Thoracic aorta (tissue), 2 donors: ENCODE results near the gene ADCY3. TPM values are rescaled to one million over a fixed set of nuclear protein-coding genes. Genes with fewer than 3 reads are reported as not detected.

Source experiments
- ATAC-seq: fragments of 150-250 bp; one replicate; pipeline ENCODE4 v1.8.0; 2017; ENCODE audit warnings: low read depth; ENCODE audit not compliant: insufficient number of reproducible peaks, low FRiP score
- DNase-seq: peaks from one replicate; pipeline ENCODE4 v3.0.0-alpha.2; 2020; ENCODE audit warnings: low spot score
- H3K27ac ChIP-seq, 2 donors: fragments of 200-600 bp; sonication (generic); 1 replicate in 1 of 2; 2 replicates in 1 of 2; pipeline ENCODE4 v1.5.1; 2016; ENCODE audit warnings: mild to moderate bottlenecking in 2 of 2, moderate library complexity in 2 of 2
- H3K27me3 ChIP-seq: fragments of 200-600 bp; sonication (generic); replicated peaks from 2 replicates; pipeline ENCODE4 v1.6.0; 2016; ENCODE audit warnings: mild to moderate bottlenecking; ENCODE audit not compliant: insufficient read depth
- H3K36me3 ChIP-seq: fragments of 200-600 bp; sonication (generic); one replicate; pipeline ENCODE4 v1.5.1; 2016
- H3K4me1 ChIP-seq, 2 donors: fragments of 200-600 bp; sonication (generic); 1 replicate in 1 of 2; 2 replicates in 1 of 2; pipeline versions ENCODE4 v1.5.1 to v1.6.0; 2016; ENCODE audit warnings: low read depth in 2 of 2, mild to moderate bottlenecking in 1 of 2; ENCODE audit not compliant: control insufficient read depth in 1 of 2
- H3K4me3 ChIP-seq: fragments of 200-600 bp; sonication (generic); 2 replicates; pipeline ENCODE4 v1.5.1; 2016; ENCODE audit warnings: mild to moderate bottlenecking
- H3K9me3 ChIP-seq: fragments of 200-600 bp; sonication (generic); 2 replicates; pipeline ENCODE4 v1.5.1; 2016
- total RNA-seq, 2 donors: library from RNA; depleted of rRNA; stranded (reverse); fragments of >200 nt; gene quantifications; one replicate each; pipeline versions ENCODE4 v1.1.0 to v1.2.3, GENCODE V29; 2016
- TF ChIP-seq, protein P1 (sequence below): fragments of 200-600 bp; sonication (generic); IDR thresholded peaks from one replicate; pipeline ENCODE4 v1.5.1; 2019; ENCODE audit warnings: antibody characterized with exemption

ADCY3 gene
- total RNA-seq, 2 donors from 2014 or later, result 51.9 to 78.9 TPM

DNA sequence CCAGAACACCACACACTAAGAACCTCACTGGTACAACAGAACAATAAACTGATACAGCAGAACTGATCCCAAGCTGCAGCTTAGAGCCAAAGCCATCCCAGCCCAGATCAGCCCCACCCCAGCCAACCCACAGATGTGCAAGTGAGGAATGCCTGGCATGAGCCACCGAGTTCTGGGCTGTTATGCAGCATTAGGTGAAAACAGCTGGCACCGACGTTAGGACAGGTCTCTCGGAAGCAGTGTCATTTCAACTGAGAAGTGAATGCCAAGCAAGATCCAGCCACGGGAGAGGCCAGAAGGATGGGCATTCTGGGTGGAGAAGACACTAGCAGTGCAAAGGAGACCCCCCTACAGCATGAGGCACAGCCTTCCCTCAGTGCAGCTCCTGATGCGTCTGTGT is 38.9 kb downstream of the ADCY3 start:
- TF ChIP-seq, protein P1, sequence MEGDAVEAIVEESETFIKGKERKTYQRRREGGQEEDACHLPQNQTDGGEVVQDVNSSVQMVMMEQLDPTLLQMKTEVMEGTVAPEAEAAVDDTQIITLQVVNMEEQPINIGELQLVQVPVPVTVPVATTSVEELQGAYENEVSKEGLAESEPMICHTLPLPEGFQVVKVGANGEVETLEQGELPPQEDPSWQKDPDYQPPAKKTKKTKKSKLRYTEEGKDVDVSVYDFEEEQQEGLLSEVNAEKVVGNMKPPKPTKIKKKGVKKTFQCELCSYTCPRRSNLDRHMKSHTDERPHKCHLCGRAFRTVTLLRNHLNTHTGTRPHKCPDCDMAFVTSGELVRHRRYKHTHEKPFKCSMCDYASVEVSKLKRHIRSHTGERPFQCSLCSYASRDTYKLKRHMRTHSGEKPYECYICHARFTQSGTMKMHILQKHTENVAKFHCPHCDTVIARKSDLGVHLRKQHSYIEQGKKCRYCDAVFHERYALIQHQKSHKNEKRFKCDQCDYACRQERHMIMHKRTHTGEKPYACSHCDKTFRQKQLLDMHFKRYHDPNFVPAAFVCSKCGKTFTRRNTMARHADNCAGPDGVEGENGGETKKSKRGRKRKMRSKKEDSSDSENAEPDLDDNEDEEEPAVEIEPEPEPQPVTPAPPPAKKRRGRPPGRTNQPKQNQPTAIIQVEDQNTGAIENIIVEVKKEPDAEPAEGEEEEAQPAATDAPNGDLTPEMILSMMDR, result no peak
- Histone ChIP-seq H3K36me3 (no peaks in the 10 kb centered on the region), H3K4me3 (no peak overlapping the region), H3K4me1 (peaks cover 0 to 3% of the 10 kb centered on the region in 2 donors), H3K27me3 (no peaks in the 10 kb centered on the region), H3K27ac (no peak overlapping the region), H3K9me3 (no peaks in the 10 kb centered on the region)
- DNase-seq (no peak), ATAC-seq (no peak)

- H3K27me3 ChIP-seq, result no peaks in the 10 kb centered on the region
- H3K4me1 ChIP-seq, result no peaks in the 10 kb centered on the region
- no peak for DNase-seq
- TF ChIP-seq, protein P1, result no peak
- H3K9me3 ChIP-seq, result no peaks in the 10 kb centered on the region
- ATAC-seq, result no peak
- H3K27ac ChIP-seq, result no peak overlapping the region
- H3K4me3 ChIP-seq, result no peak overlapping the region
- no peaks in the 10 kb centered on the region for H3K36me3 ChIP-seq
Measured at GRCh38 chr2:24878341-24878740, 41.7 kb downstream of the ADCY3 start.

DNA sequence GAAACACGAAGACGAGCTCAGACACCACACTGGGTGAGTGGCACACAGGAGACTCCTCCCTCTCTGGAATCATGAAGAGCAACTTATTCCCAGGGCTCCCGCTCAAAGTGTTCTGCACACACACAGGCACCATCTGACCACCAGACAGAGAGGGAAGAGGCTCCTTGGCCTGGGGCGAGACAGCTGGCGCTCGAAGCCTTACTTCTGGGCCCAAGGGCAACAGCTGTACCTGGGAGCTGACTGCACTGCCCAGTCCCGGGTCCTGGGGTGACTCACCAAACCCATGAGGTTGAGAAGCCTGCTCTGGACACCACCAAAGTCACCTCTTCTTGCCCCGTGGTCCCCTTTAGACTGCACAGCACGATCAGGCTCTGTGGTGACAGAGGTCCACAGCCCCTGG is 42.4 kb downstream of the ADCY3 start:
- Histone ChIP-seq H3K36me3 (no peaks in the 10 kb centered on the region), H3K27me3 (no peaks in the 10 kb centered on the region), H3K4me1 (no peaks in the 10 kb centered on the region), H3K4me3 (no peak overlapping the region), H3K27ac (no peak overlapping the region), H3K9me3 (no peaks in the 10 kb centered on the region)
- ATAC-seq (no peak), DNase-seq (no peak)
- TF ChIP-seq, protein P1, result no peak

DNA sequence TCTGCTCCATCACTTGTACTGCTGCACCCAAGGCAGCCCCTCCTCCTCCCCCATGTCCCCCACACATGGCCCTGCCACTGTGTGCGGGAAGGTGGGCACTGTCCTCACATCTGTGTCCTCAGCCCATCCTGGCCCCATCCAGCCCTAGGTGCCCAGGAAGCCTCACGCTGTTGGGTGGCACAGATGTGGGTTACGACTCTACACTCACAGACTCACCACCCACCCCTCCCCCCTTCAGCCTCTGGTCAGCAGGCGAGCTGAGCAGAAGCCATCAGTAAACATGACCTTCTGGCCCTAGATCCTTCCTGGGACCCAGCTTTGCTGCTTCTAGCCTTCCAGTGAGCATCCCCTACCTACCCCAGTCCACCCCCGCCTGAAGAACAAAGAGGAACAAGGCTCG is 43.0 kb downstream of the ADCY3 start:
- TF ChIP-seq, protein P1, result no peak
- H3K4me3 ChIP-seq, result no peak overlapping the region
- no peaks in the 10 kb centered on the region for H3K4me1 ChIP-seq
- no peak overlapping the region for H3K27ac ChIP-seq
- H3K27me3 ChIP-seq, result no peaks in the 10 kb centered on the region
- ATAC-seq, result no peak
- H3K36me3 ChIP-seq, result no peaks in the 10 kb centered on the region
- H3K9me3 ChIP-seq, result no peaks in the 10 kb centered on the region
- DNase-seq, result no peak

DNA sequence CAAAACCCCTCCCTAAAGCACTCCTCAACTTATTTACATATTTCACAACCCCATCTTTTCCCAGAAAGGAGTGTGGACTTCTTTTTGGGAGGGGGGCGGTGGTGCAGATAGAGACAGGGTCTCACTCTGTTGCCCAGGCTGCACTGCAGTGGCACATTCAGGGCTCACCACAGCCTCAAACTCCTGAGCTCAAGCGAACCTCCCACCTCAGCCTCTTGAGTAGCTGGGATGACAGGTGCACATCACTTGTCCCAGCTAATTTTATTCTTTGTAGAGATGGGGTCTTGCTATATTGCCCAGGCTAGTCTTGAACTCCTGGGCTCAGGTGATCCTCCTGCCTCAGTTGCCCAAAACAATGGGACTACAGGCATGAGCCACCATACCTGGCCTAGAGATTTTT is 44.1 kb downstream of the ADCY3 start:
- TF ChIP-seq, protein P1, result no peak
- no peak overlapping the region for H3K27ac ChIP-seq
- no peaks in the 10 kb centered on the region for H3K36me3 ChIP-seq
- ATAC-seq, result no peak
- no peak for DNase-seq
- no peaks in the 10 kb centered on the region for H3K4me1 ChIP-seq
- H3K9me3 ChIP-seq, result no peaks in the 10 kb centered on the region
- no peaks in the 10 kb centered on the region for H3K27me3 ChIP-seq
- no peak overlapping the region for H3K4me3 ChIP-seq
